Right ventricle myocardium inferior (tissue), 1 donor: ENCODE measurements around the gene CTU2. TPM values are rescaled to one million over a fixed set of nuclear protein-coding genes. Genes with fewer than 3 reads are reported as not detected.

ENCODE experiments used
- ATAC-seq: fragments of 200-7000 bp; cut with Tn5 transposase; one replicate; pipeline ENCODE4 v1.9.1; 2020; ENCODE audit warnings: mild to moderate bottlenecking, moderate library complexity
- DNase-seq: peaks from one replicate; pipeline ENCODE4 v3.0.0; 2021; ENCODE audit errors: missing footprints
- intact Hi-C: fragments of 100-400 bp; cut with DNase I; formaldehyde crosslinking; loops from one replicate; pipeline ENCODE4 v1.11.0; 2022
- total RNA-seq: library from RNA; stranded (reverse); fragmentation: NEBNext Ultra II Directional; extraction: Animal tissue kit (Norgen Biotek cat#: 25700); gene quantifications from one replicate; pipeline ENCODE4 v1.2.1, GENCODE V29; 2021
- donor health status: DM: no; HTN: yes; CAD: no; lungs with severe emphysema.

Gene CTU2
- total RNA-seq, 1 donor from 2014 or later, result 13.1 TPM

DNA sequence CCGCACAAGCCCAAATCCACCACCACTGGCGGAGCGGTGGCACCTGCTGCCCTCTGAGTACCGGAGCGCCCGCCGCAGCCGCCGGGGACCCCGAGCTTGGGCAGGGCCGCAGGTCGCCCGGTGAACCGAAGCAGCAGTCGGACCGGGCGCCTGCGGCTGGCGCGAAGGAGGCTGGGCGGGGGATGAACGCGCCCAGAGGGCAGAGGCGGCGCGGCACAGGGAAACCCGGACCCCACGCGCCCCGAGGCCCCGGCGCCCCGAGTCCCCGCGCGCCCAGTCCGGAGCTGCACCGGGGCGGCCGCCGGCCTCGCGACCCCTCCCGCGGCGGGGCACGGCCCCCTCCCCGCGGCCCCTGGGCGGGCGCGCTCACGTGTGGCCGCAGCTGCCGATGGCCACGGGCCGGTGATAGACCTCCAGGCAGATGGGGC, 488 bp upstream of the CTU2 start:
- intact Hi-C loops, result loop anchor here (5.0 kb wide), 1 partner anchor 109 kb away; no protein-coding TSS in a partner anchor
- ATAC-seq (no peak), DNase-seq (peak; percentile 77)

DNA sequence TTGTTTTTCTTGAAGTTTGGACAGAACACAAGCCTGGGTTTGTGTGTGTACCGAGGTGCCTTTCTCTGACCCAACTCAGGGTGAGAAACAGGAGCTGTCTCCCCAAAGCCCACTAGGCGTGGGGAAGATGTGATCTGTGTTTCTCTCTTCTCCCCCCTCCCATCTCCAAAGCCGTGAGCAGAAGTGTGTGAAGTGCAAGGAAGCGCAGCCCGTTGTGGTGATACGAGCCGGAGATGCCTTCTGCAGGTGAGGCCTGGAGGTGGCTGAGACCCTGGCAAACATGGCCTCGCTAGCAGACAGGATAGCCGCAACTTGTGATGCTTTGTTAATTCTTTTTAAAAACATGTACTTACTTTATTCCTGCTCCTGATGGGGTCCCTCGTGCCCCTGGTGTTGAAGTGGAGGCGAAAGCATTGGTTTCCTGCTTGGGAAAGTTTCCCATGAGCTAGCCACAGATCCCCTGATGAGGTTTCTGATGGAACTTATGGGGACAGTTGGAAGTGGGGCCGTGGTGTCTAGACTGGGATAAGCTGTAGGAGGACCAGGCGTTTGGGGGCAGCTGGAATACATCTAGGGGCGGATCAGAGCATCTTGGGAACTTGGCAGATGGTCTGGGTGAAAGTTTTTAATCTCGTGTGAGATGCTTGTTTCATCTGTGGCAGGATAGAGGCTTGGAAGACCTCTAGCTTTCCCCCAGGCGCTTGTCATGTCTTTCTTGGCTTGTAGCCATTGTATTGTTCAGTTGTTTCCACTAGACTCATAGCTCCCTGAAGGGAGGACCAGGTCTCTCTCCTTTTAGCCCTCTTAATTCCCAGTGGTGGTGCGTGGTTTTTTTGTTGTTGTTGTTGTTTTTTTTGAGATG, 893 bp downstream of the CTU2 start:
- intact Hi-C loops, result loop anchor here (5.0 kb wide), 1 partner anchor 110 kb away; no protein-coding TSS in a partner anchor
- DNase-seq (no peak), ATAC-seq (no peak)

DNA sequence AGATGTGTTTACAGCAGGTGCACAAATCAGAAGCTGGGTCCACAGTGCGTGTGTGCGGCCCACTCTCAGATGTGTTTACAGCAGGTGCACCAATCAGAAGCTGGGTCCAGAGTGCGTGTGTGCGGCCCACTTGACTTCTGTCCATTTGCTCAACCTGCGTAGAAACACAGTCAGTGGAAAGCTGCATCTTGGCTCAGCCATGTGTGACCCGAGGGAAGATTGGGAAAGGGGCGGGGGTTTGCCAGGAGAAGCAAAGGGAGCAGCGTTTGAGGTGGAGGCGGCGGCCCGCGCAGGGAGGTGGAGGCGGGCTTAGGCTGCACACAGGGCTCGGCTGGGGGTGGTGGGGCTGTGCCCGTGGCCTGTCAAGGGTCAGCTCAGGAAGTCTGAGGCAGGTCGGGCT, 4.3 kb downstream of the CTU2 start:
- peak; percentile 52 for DNase-seq
- intact Hi-C loops, result no loop called here
- ATAC-seq, result no peak

DNA sequence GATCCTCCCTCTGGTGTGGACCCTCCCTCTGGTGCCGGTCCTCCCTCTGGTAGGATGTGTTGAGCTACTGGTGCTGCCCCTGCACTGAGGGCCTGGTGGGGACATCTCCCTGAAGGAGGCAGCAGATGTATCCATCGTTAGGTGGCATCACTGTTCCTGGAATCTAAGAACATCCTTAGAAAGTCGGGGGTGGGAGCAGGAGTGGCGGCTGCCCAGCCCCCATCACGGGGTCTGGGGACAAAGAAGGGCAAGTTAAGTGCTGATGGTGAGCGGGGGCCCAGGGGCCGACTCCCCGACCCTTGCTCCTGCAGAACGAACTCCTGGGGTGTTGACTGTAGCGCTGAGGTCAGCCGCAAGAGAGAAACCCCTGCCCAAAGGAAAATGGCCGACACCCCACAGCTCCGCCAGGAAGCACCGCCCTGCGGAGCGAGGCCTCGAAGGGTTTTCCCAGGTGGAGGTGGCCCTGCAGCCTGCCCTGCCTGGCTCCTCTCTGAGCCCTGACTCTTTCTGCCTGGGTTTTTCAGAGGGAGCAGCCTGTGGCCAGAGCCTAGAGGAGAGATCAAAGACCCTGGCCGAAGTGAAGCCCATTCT, 5.5 kb downstream of the CTU2 start:
- ATAC-seq (no peak), DNase-seq (no peak)
- intact Hi-C loops, result no loop called here

DNA sequence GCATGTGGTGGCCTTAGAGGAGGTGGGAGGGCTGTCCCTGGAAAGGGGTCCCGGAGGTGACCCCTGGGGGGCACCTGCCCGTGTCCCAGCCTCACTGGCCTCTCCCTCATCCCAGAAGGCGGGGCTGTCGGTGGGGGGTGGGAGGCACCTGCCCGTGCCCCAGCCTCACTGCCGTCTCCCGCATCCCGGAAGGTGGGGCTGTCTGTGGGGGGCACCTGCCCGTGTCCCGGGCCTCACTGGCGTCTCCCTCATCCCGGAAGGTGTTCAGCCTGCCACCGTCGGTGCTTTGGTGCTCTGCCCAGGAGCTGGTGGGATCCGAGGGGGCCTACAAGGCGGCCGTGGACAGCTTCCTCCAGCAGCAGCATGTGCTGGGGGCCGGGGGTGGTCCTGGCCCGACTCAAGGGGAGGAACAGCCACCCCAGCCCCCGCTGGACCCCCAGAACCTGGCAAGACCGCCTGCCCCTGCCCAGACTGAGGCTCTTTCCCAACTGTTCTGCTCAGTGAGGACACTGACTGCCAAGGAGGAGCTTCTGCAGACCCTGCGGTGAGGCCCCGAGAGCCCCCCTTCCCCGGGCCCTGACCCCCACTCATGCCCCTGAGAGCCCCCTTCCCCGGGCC, 6.2 kb downstream of the CTU2 start:
- intact Hi-C loops, result no loop called here
- ATAC-seq (no peak), DNase-seq (peak; percentile 53)

DNA sequence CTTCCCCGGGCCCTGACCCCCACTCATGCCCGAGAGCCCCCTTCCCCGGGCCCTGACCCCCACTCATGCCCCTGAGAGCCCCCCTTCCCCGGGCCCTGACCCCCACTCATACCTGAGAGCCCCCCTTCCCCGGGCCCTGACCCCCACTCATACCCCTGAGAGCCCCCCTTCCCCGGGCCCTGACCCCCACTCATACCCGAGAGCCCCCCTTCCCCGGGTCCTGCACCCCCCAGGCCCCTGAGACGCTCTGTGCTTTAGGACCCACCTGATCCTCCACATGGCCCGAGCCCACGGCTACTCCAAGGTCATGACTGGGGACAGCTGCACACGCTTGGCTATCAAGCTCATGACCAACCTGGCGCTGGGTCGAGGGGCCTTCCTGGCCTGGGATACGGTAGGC, 6.8 kb downstream of the CTU2 start:
- intact Hi-C loops, result no loop called here
- DNase-seq, result peak; percentile 6
- no peak for ATAC-seq

DNA sequence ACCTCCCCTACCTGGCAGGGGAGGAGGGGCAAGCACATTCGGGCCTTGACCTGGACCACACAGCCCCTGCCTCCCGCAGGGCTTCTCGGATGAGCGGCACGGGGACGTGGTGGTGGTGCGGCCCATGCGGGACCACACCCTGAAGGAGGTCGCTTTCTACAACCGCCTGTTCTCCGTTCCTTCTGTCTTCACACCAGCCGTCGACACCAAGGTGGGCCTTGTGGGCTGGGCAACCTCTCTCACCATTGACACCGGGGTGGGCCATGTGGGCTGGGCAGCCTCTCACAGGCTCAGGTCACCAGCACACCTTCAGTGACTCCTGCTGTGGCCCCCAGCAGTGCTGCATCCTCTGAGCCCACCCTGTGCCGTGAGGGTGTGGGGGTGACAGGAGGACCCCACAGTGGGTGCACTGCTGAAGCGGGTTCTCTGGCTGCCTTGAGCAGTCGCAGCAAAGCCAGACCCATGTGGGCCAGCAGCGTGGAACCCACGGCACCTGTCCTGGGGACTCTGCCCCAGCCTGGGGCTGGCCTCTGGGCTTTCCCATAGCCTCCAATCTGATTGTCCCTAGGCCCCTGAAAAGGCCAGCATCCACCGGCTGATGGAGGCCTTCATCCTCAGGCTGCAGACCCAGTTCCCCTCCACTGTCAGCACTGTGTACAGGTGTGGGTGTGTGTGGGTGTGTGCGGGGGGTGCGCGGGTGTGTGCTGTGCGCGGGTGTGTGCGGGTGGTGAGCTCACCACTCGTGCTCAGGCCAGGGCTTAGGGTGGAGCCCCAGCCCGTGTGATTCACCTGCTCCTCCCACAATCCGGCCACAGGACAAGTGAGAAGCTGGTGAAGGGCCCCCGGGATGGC, 7.5 kb downstream of the CTU2 start:
- no peak for ATAC-seq

DNA sequence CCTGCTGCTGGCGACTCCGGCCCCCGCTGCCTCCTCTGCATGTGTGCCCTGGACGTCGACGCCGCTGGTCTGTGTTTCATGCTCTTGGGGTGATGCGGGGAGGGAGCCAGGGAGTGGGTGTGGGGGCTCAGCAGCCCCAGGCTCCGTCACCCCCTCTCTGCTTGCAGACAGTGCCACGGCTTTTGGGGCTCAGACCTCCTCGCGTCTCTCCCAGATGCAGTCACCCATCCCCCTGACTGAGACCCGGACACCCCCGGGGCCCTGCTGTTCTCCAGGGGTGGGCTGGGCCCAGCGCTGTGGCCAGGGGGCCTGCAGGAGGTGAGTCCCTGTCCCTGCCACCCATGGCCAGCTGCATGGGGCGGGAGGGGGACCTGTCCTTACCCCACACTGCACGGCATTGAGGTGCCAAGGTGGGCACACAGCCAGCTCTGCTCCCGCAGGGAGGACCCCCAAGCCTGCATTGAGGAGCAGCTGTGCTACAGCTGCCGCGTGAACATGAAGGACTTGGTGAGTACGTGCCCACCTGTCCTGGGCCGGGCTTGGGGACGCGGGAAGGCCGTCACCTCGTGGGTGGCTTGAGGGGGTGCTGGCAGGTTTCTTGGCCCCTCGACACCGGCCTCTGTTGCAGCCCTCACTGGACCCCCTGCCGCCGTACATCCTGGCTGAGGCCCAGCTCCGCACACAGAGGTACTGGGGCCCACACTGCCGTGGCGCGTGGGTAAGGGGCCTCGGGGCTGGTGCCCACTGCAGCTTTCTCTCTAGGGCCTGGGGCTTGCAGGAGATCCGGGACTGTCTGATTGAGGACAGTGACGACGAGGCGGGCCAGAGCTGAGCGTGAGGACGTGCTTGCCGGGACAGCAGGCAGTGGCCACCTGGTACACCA, 8.4 kb downstream of the CTU2 start:
- no peak for DNase-seq
- intact Hi-C loops, result no loop called here
- no peak for ATAC-seq

More for the DNA sequence above, 7.5 kb downstream of the CTU2 start:
- intact Hi-C loops, result no loop called here
- DNase-seq, result peak; percentile 72

DNA sequence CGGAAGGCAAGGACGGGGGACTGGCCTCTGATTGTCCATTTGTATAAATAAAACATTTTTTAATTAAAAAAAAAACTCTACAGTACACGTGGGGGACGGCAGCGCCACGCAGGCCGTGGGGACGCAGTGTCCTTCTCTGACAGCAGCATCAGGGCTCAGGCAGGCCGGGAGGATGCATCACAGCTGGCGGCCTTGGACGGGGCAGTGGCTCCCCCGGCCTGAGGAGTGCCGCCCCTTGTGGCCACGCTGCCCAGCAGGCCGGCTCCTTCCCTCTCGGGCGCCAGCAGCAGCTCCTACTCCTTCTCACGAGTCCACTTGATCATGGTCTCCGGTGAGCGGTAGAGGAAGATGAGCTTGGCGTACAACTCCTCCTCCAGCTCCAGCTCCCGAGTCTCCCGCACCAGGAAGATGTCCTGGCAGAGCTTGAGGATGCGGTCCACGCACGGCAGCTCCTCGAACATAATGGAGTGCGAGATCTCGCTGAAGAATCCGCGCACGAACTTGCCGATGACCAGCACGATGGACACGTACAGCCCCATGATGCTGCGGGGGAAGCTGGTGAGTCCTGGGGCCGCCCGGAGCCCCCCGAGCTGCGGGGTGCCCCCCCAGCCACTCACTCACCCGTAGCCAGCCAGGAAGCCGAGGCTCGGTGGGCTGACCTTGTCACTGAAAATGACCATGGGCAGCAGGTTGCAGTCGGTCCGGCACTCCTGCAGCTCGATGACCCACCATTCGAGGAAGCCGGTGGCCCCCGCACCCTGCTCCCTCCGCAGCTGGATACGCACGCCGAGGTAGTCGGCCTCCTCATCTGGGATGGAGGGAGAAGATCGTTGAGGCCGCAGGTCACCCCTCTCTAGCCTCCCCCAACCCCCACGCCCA, 9.2 kb downstream of the CTU2 start:
- DNase-seq, result no peak
- no peak for ATAC-seq
- intact Hi-C loops, result no loop called here

DNA sequence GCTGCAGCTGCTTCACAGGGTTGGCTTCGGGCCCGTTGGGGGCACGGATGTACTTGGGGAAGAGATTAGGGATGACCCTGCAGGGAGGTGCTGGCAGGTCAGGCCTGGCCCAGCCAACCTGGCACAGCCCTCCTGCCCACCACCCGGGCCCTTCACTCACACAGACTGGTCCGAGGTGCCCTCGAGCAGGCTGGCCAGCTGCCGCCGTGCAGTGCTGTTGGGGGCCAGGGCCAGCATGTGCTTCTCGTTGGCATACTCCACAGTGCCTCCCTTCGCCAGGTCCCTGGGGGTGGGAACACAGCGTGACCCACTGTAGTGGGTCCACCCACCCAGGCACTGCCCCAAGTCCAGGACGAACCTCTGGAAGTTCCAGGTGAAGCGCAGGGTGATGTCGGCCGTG, 9.9 kb downstream of the CTU2 start:
- intact Hi-C loops, result no loop called here
- no peak for ATAC-seq
- DNase-seq, result no peak

DNA sequence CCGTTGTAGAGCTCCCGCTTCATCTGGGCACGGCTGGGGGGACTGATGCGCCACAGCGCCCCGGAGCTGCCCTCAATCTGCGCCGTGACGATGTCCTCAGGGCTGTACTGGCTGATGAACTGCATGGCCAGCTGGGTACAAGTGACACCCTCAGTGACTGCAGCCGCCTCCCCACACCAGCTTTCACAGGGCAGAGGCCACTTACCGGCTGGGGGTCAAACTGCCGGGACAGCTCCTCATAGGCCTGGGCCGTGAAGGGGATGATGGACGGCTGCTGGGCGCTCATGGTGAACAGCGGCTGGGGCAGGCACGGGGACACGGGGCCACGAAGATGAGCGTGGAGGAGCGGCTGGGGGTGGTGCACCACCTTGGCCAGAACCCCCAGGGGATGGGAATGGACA, 10.3 kb downstream of the CTU2 start:
- ATAC-seq (no peak), DNase-seq (no peak)
- intact Hi-C loops, result no loop called here

DNA sequence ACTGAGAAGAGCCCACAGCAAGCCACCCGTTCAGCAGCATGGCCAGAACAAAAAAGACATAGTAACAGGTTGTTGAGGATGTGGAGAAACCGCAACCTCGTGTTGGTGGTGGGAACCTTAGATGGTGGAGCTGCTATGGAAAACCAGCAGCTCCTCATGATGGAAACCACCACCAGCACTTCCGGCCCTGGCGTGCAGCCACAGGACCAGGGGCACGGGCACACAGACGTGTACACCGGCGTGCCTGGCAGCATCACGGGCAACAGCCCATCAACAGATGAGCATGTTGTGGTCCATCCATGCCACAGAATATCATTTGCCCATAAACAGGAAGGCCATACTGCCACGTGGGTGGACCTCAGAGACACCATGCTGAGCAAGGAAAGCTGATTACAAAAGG, 11.9 kb downstream of the CTU2 start:
- DNase-seq, result no peak
- intact Hi-C loops, result no loop called here
- ATAC-seq, result no peak

DNA sequence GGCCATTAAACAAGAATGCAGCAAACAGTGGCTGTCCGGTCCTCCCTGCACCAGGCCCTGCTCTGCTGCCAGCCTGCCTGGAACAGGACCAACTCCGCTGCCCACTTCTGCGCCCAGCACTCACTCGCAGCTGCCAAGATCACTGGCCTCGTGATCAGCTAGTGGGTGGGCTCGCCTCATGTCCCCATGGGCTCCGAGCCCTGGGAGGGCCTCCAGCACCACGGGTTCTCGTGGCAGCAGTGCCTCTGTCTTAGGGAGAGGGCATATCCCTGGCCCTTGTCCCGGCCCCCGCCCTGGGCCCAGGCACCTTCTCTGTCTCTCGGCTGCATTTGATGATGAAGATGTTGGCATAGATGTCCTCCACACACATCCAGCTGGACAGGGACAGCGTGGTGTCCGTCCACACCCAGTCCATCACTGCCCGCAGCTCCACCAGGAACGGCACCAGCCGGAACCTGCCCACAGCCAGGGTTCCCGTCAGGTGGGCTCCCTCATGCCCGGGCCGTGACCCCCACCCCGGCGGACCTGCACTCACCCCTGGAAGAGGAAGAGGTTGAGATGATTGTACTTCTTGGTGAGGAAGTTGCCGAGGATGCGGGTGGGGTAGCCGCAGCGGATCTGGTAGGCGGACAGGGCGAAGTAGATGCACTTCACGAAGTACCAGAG, 13.1 kb downstream of the CTU2 start:
- DNase-seq (no peak), ATAC-seq (peak; percentile 46)
- intact Hi-C loops, result no loop called here

DNA sequence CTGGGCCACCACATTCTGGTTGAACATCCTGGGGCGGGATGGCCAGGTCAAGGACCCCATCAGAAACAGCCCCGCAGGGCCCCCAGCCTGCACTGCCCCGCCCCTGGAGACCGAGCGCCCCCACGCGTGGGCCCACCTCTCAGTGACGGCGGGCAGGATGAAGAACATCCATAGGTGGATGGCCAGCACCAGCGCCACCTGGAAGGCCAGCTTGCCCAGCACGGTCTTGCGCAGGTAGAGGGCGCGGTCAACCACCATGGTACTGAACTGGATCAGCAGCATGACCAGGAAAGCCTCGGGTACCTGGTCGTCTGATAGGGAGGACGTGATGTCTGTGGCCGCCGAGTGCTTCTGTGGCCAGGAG, 13.6 kb downstream of the CTU2 start:
- intact Hi-C loops, result no loop called here
- DNase-seq, result no peak
- no peak for ATAC-seq

DNA sequence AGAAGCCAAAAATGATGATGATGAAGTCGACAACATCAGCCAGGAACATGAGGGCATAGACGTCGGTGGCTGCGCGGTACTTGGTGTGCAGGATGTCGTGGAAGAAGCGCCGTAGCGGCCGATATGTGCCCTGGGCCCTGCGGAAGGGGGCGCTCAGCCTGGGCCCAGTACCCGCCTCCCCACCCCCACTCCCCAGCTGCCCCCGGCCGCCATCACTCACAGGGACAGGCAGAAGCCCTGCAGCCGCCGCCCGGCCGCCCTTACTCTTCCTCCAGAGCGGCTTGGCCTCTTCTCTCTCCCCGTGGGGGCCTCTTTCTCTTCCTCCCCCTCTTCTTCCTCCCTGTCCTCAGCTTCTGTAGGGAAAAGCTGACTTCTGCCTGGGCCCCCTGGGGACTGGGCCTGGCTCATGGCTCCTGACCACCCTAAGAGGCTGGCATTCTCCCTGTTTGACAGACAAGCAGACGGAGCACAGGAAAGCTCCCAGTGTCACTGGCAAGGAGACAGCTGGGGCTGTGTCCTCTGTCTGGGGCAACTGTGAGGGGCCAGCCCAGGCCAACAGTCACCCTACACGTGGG, 14.2 kb downstream of the CTU2 start:
- ATAC-seq (no peak), DNase-seq (no peak)
- intact Hi-C loops, result no loop called here

DNA sequence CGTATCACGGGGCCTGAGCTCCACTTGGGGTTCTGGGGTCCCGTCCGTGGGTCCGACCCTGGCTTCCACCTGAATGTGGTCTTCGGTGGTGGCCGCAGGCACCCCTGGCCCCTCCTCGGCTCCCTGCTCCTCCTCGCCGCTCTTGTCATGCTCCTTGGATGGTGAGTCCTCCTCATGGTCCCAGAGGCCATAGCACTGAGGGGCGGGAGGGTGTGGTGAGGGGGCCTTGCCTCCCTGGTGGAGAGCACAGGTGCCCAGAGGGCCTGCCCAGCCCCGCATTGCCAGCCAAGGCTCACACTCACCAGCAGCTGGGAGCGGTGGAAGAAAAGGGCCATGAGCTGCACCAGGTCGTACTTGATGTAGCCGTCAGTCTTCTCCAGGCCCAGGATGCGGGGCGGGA, 14.9 kb downstream of the CTU2 start:
- intact Hi-C loops, result no loop called here
- no peak for ATAC-seq
- DNase-seq, result no peak
